Spleen (tissue), 7 donors: ENCODE results near the gene AASDH.

Experiments used
- POLR2A ChIP-seq, 3 donors: fragments of 450-650 bp; IDR thresholded peaks; one replicate each; pipeline ENCODE4 v1.5.1; 2017; ENCODE audit warnings: antibody characterized with exemption in 3 of 3, mild to moderate bottlenecking in 1 of 3
- TF ChIP-seq, protein P1 (sequence below), 11 experiments: fragments of 200-600 bp in 7 of 11; fragments of 450-650 bp in 4 of 11; sonication (generic) in 4 of 11; IDR thresholded peaks in 8 of 11; conservative IDR thresholded peaks in 3 of 11; 1 replicate in 7 of 11; 2 replicates in 4 of 11; pipeline versions ENCODE4 v1.4.0 to v1.8.0; 2016 to 2021; ENCODE audit warnings: antibody characterized with exemption in 11 of 11, inconsistent platforms in 4 of 11, mild to moderate bottlenecking in 1 of 11
- donor health status: DM: no; HTN: no; CAD: no; lungs with moderate emphysema.
- donor health status: DM: no; HTN: no; CAD: no.
- donor health status: DM: no; HTN: no; CAD: no.

GRCh38 chr4:56410247-56411062 lies 23.2 kb upstream of the AASDH start:
- TF ChIP-seq, protein P1, sequence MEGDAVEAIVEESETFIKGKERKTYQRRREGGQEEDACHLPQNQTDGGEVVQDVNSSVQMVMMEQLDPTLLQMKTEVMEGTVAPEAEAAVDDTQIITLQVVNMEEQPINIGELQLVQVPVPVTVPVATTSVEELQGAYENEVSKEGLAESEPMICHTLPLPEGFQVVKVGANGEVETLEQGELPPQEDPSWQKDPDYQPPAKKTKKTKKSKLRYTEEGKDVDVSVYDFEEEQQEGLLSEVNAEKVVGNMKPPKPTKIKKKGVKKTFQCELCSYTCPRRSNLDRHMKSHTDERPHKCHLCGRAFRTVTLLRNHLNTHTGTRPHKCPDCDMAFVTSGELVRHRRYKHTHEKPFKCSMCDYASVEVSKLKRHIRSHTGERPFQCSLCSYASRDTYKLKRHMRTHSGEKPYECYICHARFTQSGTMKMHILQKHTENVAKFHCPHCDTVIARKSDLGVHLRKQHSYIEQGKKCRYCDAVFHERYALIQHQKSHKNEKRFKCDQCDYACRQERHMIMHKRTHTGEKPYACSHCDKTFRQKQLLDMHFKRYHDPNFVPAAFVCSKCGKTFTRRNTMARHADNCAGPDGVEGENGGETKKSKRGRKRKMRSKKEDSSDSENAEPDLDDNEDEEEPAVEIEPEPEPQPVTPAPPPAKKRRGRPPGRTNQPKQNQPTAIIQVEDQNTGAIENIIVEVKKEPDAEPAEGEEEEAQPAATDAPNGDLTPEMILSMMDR (IDR thresholded peaks at IDR 0.05 in 8 of 11, conservative IDR thresholded peaks at IDR 0.05 in 3 of 11), result no peak
- no peak for TF ChIP-seq POLR2A (IDR thresholded peaks at IDR 0.05)
